ENCODE data around the gene TMEM80. TPM values are rescaled to one million over a fixed set of nuclear protein-coding genes. Genes with fewer than 3 reads are reported as not detected.
"Not testable (repeated sequence)": the region's sequence is repeated elsewhere in the genome, so short reads cannot be mapped to it uniquely, and the experiment has no call there.

Gene TMEM80
- total and polyA plus RNA-seq, 9 of the 15 experiments (the other 6 are each of a cell fraction or from before 2014, with no cell fraction given) = 5.1 to 30.1 (median 12.4) TPM

- FAIRE-seq (no peak), DNase-seq (ENCODE audit: extremely low read depth in 1 of 4, low spot score in 3 of 4) (no peak), ATAC-seq (no peak)
- peaks cover 0 to 11% of the 10 kb centered on the region in 2 experiments; a peak in 2 of 5 replicates for H3K4me1 ChIP-seq (replicated peaks in 1 of 2; ENCODE audit: control insufficient read depth in 2 of 2, insufficient read depth in 2 of 2, low read length in 2 of 2)
- in situ Hi-C loops (cut with MboI) = no loop called here
- POLR2A ChIA-PET = interaction anchor here (1.1 kb wide), 1 partner anchor 24 kb away, joined by 4 read pairs; no protein-coding TSS in a partner anchor
- no peaks in the 10 kb centered on the region for H3K27me3 ChIP-seq (ENCODE audit: control insufficient read depth in 2 of 2, insufficient read depth in 2 of 2, low read length in 2 of 2)
- H3K9me1 ChIP-seq (ENCODE audit: control insufficient read depth, insufficient read depth, low read length) = no peaks in the 10 kb centered on the region
- no peaks in the 10 kb centered on the region for H4K20me1 ChIP-seq (replicated peaks; ENCODE audit: control insufficient read depth, insufficient read depth, low read length)
- H3K4me3 ChIP-seq = no peak overlapping the region
- H3K27ac ChIP-seq (ENCODE audit: extremely low read depth, low read depth, low read length) = no peak overlapping the region
- no peak overlapping the region for H3K4me2 ChIP-seq (ENCODE audit: insufficient read depth, low read length)
- no peak overlapping the region for H3K9ac ChIP-seq (ENCODE audit: insufficient read depth in 1 of 2, low read depth in 2 of 2, low read length in 2 of 2)
- CTCF ChIA-PET (ENCODE audit: low intra/inter-chr PET ratio) = interaction anchor here (0.6 kb wide), 1 partner anchor 160 kb away, joined by 6 read pairs; no protein-coding TSS in a partner anchor
- intact Hi-C loops (cut with micrococcal nuclease) = no loop called here
- H3K36me3 ChIP-seq (ENCODE audit: control insufficient read depth, insufficient read depth, low read length) = peaks cover 70% of the 10 kb centered on the region; the same call in 2 of the 3 replicates
- no peaks in the 10 kb centered on the region for H3K9me3 ChIP-seq (replicated peaks; ENCODE audit: control insufficient read depth, insufficient read depth, low read depth, low read length)
- BruUV-seq (replicated peaks) = no TSS peak
- H2AFZ ChIP-seq (ENCODE audit: low read depth, low read length) = no peak overlapping the region
- TF ChIP-seq CHD1 (IDR thresholded peaks at IDR 0.05; ENCODE audit: low read length) (no peak), TFAM (CRISPR knock-in tag; conservative IDR thresholded peaks at IDR 0.05) (no peak), KLF6 (CRISPR knock-in tag; IDR thresholded peaks at IDR 0.05; ENCODE audit: borderline replicate concordance) (no peak)
- WGBS (ENCODE audit: insufficient coverage, low coverage, missing lambda C conversion rate) = 90% methylated on average over 9 of the region's 10 CpGs
- H3K79me2 ChIP-seq (ENCODE audit: control insufficient read depth, insufficient read depth, low read length) = no peaks in the 10 kb centered on the region
These were observed 45.1 kb upstream of the TMEM80 start for GRCh38 chr11:650482-650881.

GRCh38 chr11:653136-653535, 42.5 kb upstream of the TMEM80 start:
- FAIRE-seq; BruUV-seq (replicated peaks); ATAC-seq; H3K9me3 ChIP-seq (replicated peaks; ENCODE audit: control insufficient read depth, insufficient read depth, low read depth, low read length); H2AFZ ChIP-seq (ENCODE audit: low read depth, low read length); H3K27ac ChIP-seq (ENCODE audit: extremely low read depth, low read depth, low read length); H3K9ac ChIP-seq (ENCODE audit: insufficient read depth in 1 of 2, low read depth in 2 of 2, low read length in 2 of 2); H4K20me1 ChIP-seq (replicated peaks; ENCODE audit: control insufficient read depth, insufficient read depth, low read length); DNase-seq (ENCODE audit: extremely low read depth in 1 of 4, low spot score in 3 of 4); H3K4me1 ChIP-seq (replicated peaks in 1 of 2; ENCODE audit: control insufficient read depth in 2 of 2, insufficient read depth in 2 of 2, low read length in 2 of 2); H3K79me2 ChIP-seq (ENCODE audit: control insufficient read depth, insufficient read depth, low read length); in situ Hi-C loops (cut with MboI); intact Hi-C loops (cut with micrococcal nuclease); H3K27me3 ChIP-seq (ENCODE audit: control insufficient read depth in 2 of 2, insufficient read depth in 2 of 2, low read length in 2 of 2); CTCF ChIA-PET (ENCODE audit: low intra/inter-chr PET ratio); H3K4me2 ChIP-seq (ENCODE audit: insufficient read depth, low read length); H3K9me1 ChIP-seq (ENCODE audit: control insufficient read depth, insufficient read depth, low read length); H3K4me3 ChIP-seq: not testable (repeated sequence)
- H3K36me3 ChIP-seq (ENCODE audit: control insufficient read depth, insufficient read depth, low read length) = peaks cover 77% of the 10 kb centered on the region; the same call in 2 of the 3 replicates
- POLR2A ChIA-PET = interaction anchor here (0.6 kb wide), 1 partner anchor 10 kb away, joined by 3 read pairs; no protein-coding TSS in a partner anchor
- 89% methylated on average over 14 of the region's 14 CpGs for WGBS (ENCODE audit: insufficient coverage, low coverage, missing lambda C conversion rate)
